K562 (cell line): Measurements from ENCODE around the gene SLC2A13. TPM values are rescaled to one million over a fixed set of nuclear protein-coding genes. Genes with fewer than 3 reads are reported as not detected.

Source experiments
- ATAC-seq: fragments of 200-7000 bp; cut with Tn5 transposase; 3 replicates; pipeline ENCODE4 v1.9.1; 2020; ENCODE audit warnings: moderate library complexity
- BruUV-seq: library from RNA; stranded (reverse); fragments of 400-500 nt; replicated peaks from 2 replicates; lab custom pipeline; 2021; lab: Mats Ljungman, UMichigan
- CTCF ChIA-PET: fragments of 300-600 bp; formaldehyde crosslinking; extraction: SDS; loops from one replicate; lab custom pipeline; 2021; ENCODE audit warnings: low intra/inter-chr PET ratio; lab: Yijun Ruan, JAX
- POLR2A ChIA-PET: fragments of 300-600, 350-650 bp; sonication (Branson Sonifier 250); formaldehyde crosslinking; extraction: SDS; loops from one replicate; lab custom pipeline; 2021; ENCODE audit warnings: antibody characterized with exemption, inconsistent platforms; lab: Yijun Ruan, JAX
- DNase-seq, 4 experiments: peaks; one replicate each; pipeline versions ENCODE4 v3.0.0 to v3.0.0-alpha.2; 2011 to 2018; ENCODE audit warnings: low spot score in 3 of 4, mixed read lengths in 3 of 4; ENCODE audit errors: extremely low read depth in 1 of 4
- FAIRE-seq: peaks from 2 replicates; lab custom pipeline; 2011; peaks lifted over from hg19 to GRCh38; lab: Jason Lieb, UNC
- H2AFZ ChIP-seq: 2 replicates; pipeline ENCODE4 v1.6.0; 2011; ENCODE audit warnings: low read depth, low read length, control low read depth, inconsistent platforms
- H3K27ac ChIP-seq: fragments of 200-600 bp; 3 replicates; pipeline ENCODE4 v1.8.0; 2011; ENCODE audit warnings: low read depth, mild to moderate bottlenecking, control low read depth, inconsistent platforms, low read length, moderate library complexity, mixed read lengths; ENCODE audit errors: extremely low read depth
- H3K27me3 ChIP-seq, 2 experiments: fragments of 300-600 bp in 1 of 2; 2 replicates in 1 of 2; 3 replicates in 1 of 2; pipeline versions ENCODE4 v1.6.0 to v1.8.0; 2011; ENCODE audit warnings: inconsistent platforms in 2 of 2, low read length in 2 of 2, mild to moderate bottlenecking in 1 of 2, mixed read lengths in 1 of 2, moderate library complexity in 1 of 2; ENCODE audit not compliant: control insufficient read depth in 2 of 2, insufficient read depth in 2 of 2
- H3K36me3 ChIP-seq: fragments of 300-600 bp; 3 replicates; pipeline ENCODE4 v1.8.0; 2011; ENCODE audit warnings: mild to moderate bottlenecking, low read length, inconsistent platforms; ENCODE audit not compliant: control insufficient read depth, insufficient read depth
- H3K4me1 ChIP-seq, 2 experiments: fragments of 200-600 bp in 1 of 2; replicated peaks in 1 of 2; 2 replicates in 1 of 2; 3 replicates in 1 of 2; pipeline versions ENCODE4 v1.5.1 to v1.8.0; 2011; ENCODE audit warnings: inconsistent platforms in 2 of 2, low read length in 2 of 2, mild to moderate bottlenecking in 1 of 2, mixed read lengths in 1 of 2, moderate library complexity in 1 of 2; ENCODE audit not compliant: control insufficient read depth in 2 of 2, insufficient read depth in 2 of 2
- H3K4me2 ChIP-seq: 2 replicates; pipeline ENCODE4 v1.6.1; 2011; ENCODE audit warnings: low read length, control low read depth, inconsistent platforms, mixed read lengths; ENCODE audit not compliant: insufficient read depth
- H3K4me3 ChIP-seq: fragments of 200-600 bp; sonication (generic), shearing (Covaris generic); 2 replicates; pipeline ENCODE4 v1.5.1; 2016; ENCODE audit warnings: control low read depth, inconsistent platforms
- H3K79me2 ChIP-seq: fragments of 200-600 bp; 3 replicates; pipeline ENCODE4 v1.8.0; 2011; ENCODE audit warnings: low read length, inconsistent platforms; ENCODE audit not compliant: control insufficient read depth, insufficient read depth
- H3K9ac ChIP-seq, 2 experiments: 2 replicates each; pipeline versions ENCODE4 v1.6.0 to v1.6.1; 2011; ENCODE audit warnings: low read depth in 2 of 2, low read length in 2 of 2, control low read depth in 1 of 2, inconsistent platforms in 1 of 2, mild to moderate bottlenecking in 1 of 2, mixed read lengths in 1 of 2; ENCODE audit not compliant: insufficient read depth in 1 of 2
- H3K9me1 ChIP-seq: one replicate; pipeline ENCODE4 v1.6.0; 2011; ENCODE audit warnings: inconsistent platforms, mild to moderate bottlenecking, low read length, moderate library complexity; ENCODE audit not compliant: control insufficient read depth, insufficient read depth
- H3K9me3 ChIP-seq: replicated peaks from 2 replicates; pipeline ENCODE4 v1.5.1; 2011; ENCODE audit warnings: low read depth, low read length, inconsistent platforms; ENCODE audit not compliant: control insufficient read depth, insufficient read depth
- H4K20me1 ChIP-seq: replicated peaks from 2 replicates; pipeline ENCODE4 v1.6.1; 2011; ENCODE audit warnings: low read length, inconsistent platforms, mixed read lengths; ENCODE audit not compliant: control insufficient read depth, insufficient read depth
- CBX5 ChIP-seq: IDR thresholded peaks from 2 replicates; pipeline ENCODE4 v1.6.1; 2014; ENCODE audit warnings: low read depth, borderline replicate concordance
- CEBPZ ChIP-seq: fragments of 150-350 bp; IDR thresholded peaks from 2 replicates; pipeline ENCODE4 v1.6.1; 2014; ENCODE audit warnings: low read depth, mild to moderate bottlenecking, low read length, borderline replicate concordance
- HDAC3 ChIP-seq: fragments of 450-650 bp; IDR thresholded peaks from 2 replicates; pipeline ENCODE4 v1.6.1; 2018; ENCODE audit warnings: borderline replicate concordance, mild to moderate bottlenecking, moderate library complexity; ENCODE audit not compliant: partially characterized antibody
- HNRNPK ChIP-seq: fragments of 200-400 bp; formaldehyde crosslinking; IDR thresholded peaks from one replicate; pipeline ENCODE4 v1.6.1; 2018; ENCODE audit warnings: mild to moderate bottlenecking, low read depth, low read length; ENCODE audit not compliant: poor library complexity, severe bottlenecking
- JUND ChIP-seq, 2 experiments: IDR thresholded peaks; 2 replicates in 1 of 2; 3 replicates in 1 of 2; pipeline ENCODE4 v1.6.1; 2011; ENCODE audit warnings: borderline replicate concordance in 2 of 2, low read depth in 2 of 2, low read length in 2 of 2, improper control_type of control experiment in 1 of 2, missing biosample characterization in 1 of 2, missing genetic modification characterization in 1 of 2, missing genetic modification reagents in 1 of 2
- PBX2 ChIP-seq, 2 experiments: IDR thresholded peaks in 1 of 2; conservative IDR thresholded peaks in 1 of 2; 2 replicates each; pipeline ENCODE4 v1.6.1; 2016; ENCODE audit warnings: low read depth in 2 of 2, mild to moderate bottlenecking in 1 of 2, missing compliant biosample characterization in 1 of 2, missing genetic modification characterization in 1 of 2, moderate library complexity in 1 of 2
- PCBP1 ChIP-seq: fragments of 200-400 bp; formaldehyde crosslinking; IDR thresholded peaks from 2 replicates; pipeline ENCODE4 v1.6.1; 2018; ENCODE audit warnings: mild to moderate bottlenecking, low read depth, low read length; ENCODE audit not compliant: poor library complexity, severe bottlenecking
- PCBP2 ChIP-seq: fragments of 200-400 bp; formaldehyde crosslinking; IDR thresholded peaks from 2 replicates; pipeline ENCODE4 v1.6.1; 2018; ENCODE audit warnings: low read length, low read depth, mild to moderate bottlenecking, moderate library complexity; ENCODE audit not compliant: poor library complexity, severe bottlenecking
- ZC3H4 ChIP-seq: sonication (generic); formaldehyde crosslinking; IDR thresholded peaks from 2 replicates; pipeline ENCODE4 v1.9.0; 2021; ENCODE audit warnings: missing genetic modification reagents, borderline replicate concordance
- WGBS: fragments of 100-300 bp; shearing (Covaris generic); methylation state at CpG from one replicate; pipeline ENCODE4 v1.1.6; 2016; ENCODE audit warnings: low coverage, mixed read lengths; ENCODE audit not compliant: insufficient coverage; ENCODE audit errors: missing lambda C conversion rate; 5-methylcytosine and 5-hydroxymethylcytosine counted together
- in situ Hi-C: fragments of 300-500 bp; cut with MboI; formaldehyde crosslinking; loops from 4 replicates; pipeline ENCODE4 v1.15.0; 2018; ENCODE audit warnings: inconsistent platforms, mixed read lengths
- intact Hi-C: fragments of 100-400 bp; cut with micrococcal nuclease; formaldehyde crosslinking; loops from 2 replicates; pipeline ENCODE4 v1.14.2; 2022
- polyA plus RNA-seq, 8 experiments: library from polyadenylated mRNA; depleted of rRNA in 4 of 8; stranded (reverse) in 5 of 8; unstranded in 3 of 8; fragments of >200 nt; fragmentation: Nextera tagmentation in 2 of 8; fragmentation: Illumina TruSeq in 1 of 8; extraction: Ambion mirVana in 2 of 8; extraction: Trizol in 1 of 8; gene quantifications; 2 replicates each; pipeline versions ENCODE4 v1.2.1 to v1.2.3, GENCODE V29; 2011 to 2014; ENCODE audit warnings: inconsistent platforms in 1 of 8, missing spikeins in 1 of 8
- total RNA-seq, 7 experiments: library from RNA; depleted of rRNA in 6 of 7; stranded (reverse); fragments of >200 nt in 6 of 7; fragmentation: Illumina TruSeq in 2 of 7; extraction: Trizol in 2 of 7; gene quantifications; 2 replicates each; pipeline versions ENCODE4 v1.2.1 to v1.2.3, GENCODE V29; 2011 to 2021; ENCODE audit warnings: low replicate concordance in 1 of 7

Gene SLC2A13
- total and polyA plus RNA-seq, 9 of the 15 experiments (the other 6 are each of a cell fraction or from before 2014, with no cell fraction given) = 1.7 to 12.4 (median 9.0) TPM

GRCh38 chr12:39988574-39988973 lies 117.3 kb downstream of the SLC2A13 start:
- no peak overlapping the region for H3K27ac ChIP-seq
- H3K4me1 ChIP-seq = no peaks in the 10 kb centered on the region
- in situ Hi-C loops (no loop called here), intact Hi-C loops (no loop called here)
- no peaks in the 10 kb centered on the region for H3K79me2 ChIP-seq
- no peak for FAIRE-seq
- H3K4me2 ChIP-seq = no peak overlapping the region
- no peaks in the 10 kb centered on the region for H3K9me3 ChIP-seq
- H3K36me3 ChIP-seq = no peaks in the 10 kb centered on the region
- DNase-seq = no peak
- no peak overlapping the region for H3K4me3 ChIP-seq
- 60% methylated on average over 2 of the region's 2 CpGs for WGBS
- CTCF ChIA-PET = no interaction called here
- no peaks in the 10 kb centered on the region for H4K20me1 ChIP-seq
- H2AFZ ChIP-seq = no peak overlapping the region
- no peak overlapping the region for H3K9ac ChIP-seq
- ATAC-seq = no peak
- POLR2A ChIA-PET = no interaction called here
- H3K27me3 ChIP-seq = no peaks in the 10 kb centered on the region
- H3K9me1 ChIP-seq = no peaks in the 10 kb centered on the region
- TF ChIP-seq CBX5 (no peak), CEBPZ (no peak), JUND (IDR thresholded peaks at IDR 0.05; ENCODE audit: borderline replicate concordance, low read depth, low read length) (no peak), JUND (tag; IDR thresholded peaks at IDR 0.05; ENCODE audit: borderline replicate concordance, low read depth, low read length) (no peak), HNRNPK (peak; percentile 62), PBX2 (CRISPR knock-in tag; IDR thresholded peaks at IDR 0.05; ENCODE audit: low read depth) (no peak), PBX2 (tag; conservative IDR thresholded peaks at IDR 0.05; ENCODE audit: low read depth) (no peak), PCBP1 (peak; percentile 78), HDAC3 (no peak), ZC3H4 (no peak), PCBP2 (peak; percentile 94)
- no TSS peak for BruUV-seq
